CD14-positive monocyte (primary cell): Measurements from ENCODE around the gene SLC9A9. TPM values are rescaled to one million over a fixed set of nuclear protein-coding genes. Genes with fewer than 3 reads are reported as not detected.
A peak's percentile ranks its signal among the peaks of the same experiment; 100 is the strongest.

Source experiments
- DNase-seq, 3 donors: peaks; one replicate each; pipeline ENCODE4 v3.0.0-alpha.2; 2011 to 2022
- H2AFZ ChIP-seq: 2 replicates; pipeline ENCODE4 v1.6.0; 2012; ENCODE audit warnings: mild to moderate bottlenecking, low read depth, low read length, inconsistent platforms; ENCODE audit not compliant: insufficient read depth, poor library complexity, severe bottlenecking
- H3K27ac ChIP-seq, 2 donors: 1 replicate in 1 of 2; 2 replicates in 1 of 2; pipeline ENCODE4 v1.5.1; 2012 to 2013; ENCODE audit warnings: low read length in 2 of 2, control low read depth in 1 of 2, inconsistent platforms in 1 of 2, low read depth in 1 of 2, mild to moderate bottlenecking in 1 of 2
- H3K27me3 ChIP-seq, 2 donors: one replicate each; pipeline versions ENCODE4 v1.6.0 to v1.6.1; 2011 to 2013; ENCODE audit warnings: low read length in 2 of 2; ENCODE audit not compliant: control insufficient read depth in 2 of 2, insufficient read depth in 2 of 2
- H3K36me3 ChIP-seq, 2 donors: replicated peaks in 1 of 2; 1 replicate in 1 of 2; 2 replicates in 1 of 2; pipeline versions ENCODE4 v1.5.1 to v1.6.1; 2012 to 2013; ENCODE audit warnings: low read length in 2 of 2, control low read depth in 1 of 2, inconsistent platforms in 1 of 2, mild to moderate bottlenecking in 1 of 2; ENCODE audit not compliant: insufficient read depth in 2 of 2, control insufficient read depth in 1 of 2
- H3K4me1 ChIP-seq, 2 donors: 1 replicate in 1 of 2; 2 replicates in 1 of 2; pipeline versions ENCODE4 v1.5.1 to v1.6.1; 2012 to 2013; ENCODE audit warnings: low read length in 2 of 2, control low read depth in 1 of 2, inconsistent platforms in 1 of 2, mild to moderate bottlenecking in 1 of 2, moderate library complexity in 1 of 2; ENCODE audit not compliant: insufficient read depth in 2 of 2, control insufficient read depth in 1 of 2
- H3K4me2 ChIP-seq: replicated peaks from 2 replicates; pipeline ENCODE3; 2012; ENCODE audit warnings: low read length, moderate library complexity, mild to moderate bottlenecking; ENCODE audit not compliant: poor library complexity, severe bottlenecking; ENCODE audit errors: extremely low read depth
- H3K4me3 ChIP-seq, 3 experiments: fragments of 200-600 bp in 1 of 3; sonication (generic) in 1 of 3; replicated peaks in 1 of 3; 1 replicate in 2 of 3; 2 replicates in 1 of 3; pipeline ENCODE4 v1.5.1; 2011 to 2013; ENCODE audit warnings: low read length in 3 of 3, mild to moderate bottlenecking in 3 of 3, control low read depth in 2 of 3, low read depth in 2 of 3, inconsistent platforms in 1 of 3, moderate library complexity in 1 of 3
- H3K79me2 ChIP-seq: 2 replicates; pipeline ENCODE4 v1.6.0; 2012; ENCODE audit warnings: mild to moderate bottlenecking, control low read depth, inconsistent platforms, low read length, moderate library complexity; ENCODE audit not compliant: insufficient read depth
- H3K9ac ChIP-seq: 2 replicates; pipeline ENCODE4 v1.6.0; 2017; ENCODE audit warnings: low read length, mild to moderate bottlenecking; ENCODE audit not compliant: insufficient read depth, poor library complexity, severe bottlenecking
- H3K9me3 ChIP-seq, 2 donors: replicated peaks in 1 of 2; 1 replicate in 1 of 2; 2 replicates in 1 of 2; pipeline versions ENCODE4 v1.5.1 to v1.6.1; 2012 to 2013; ENCODE audit warnings: low read length in 2 of 2, control low read depth in 1 of 2; ENCODE audit not compliant: control insufficient read depth in 1 of 2, insufficient read depth in 1 of 2
- H4K20me1 ChIP-seq: 2 replicates; pipeline ENCODE4 v1.6.0; 2012; ENCODE audit warnings: mild to moderate bottlenecking, low read length, control low read depth, moderate library complexity; ENCODE audit not compliant: insufficient read depth
- H3K27ac Mint-ChIP-seq, 7 donors: one replicate each; pipeline ENCODE4 v1.8.0; 2020; ENCODE audit warnings: mild to moderate bottlenecking in 7 of 7, mixed read lengths in 7 of 7, moderate library complexity in 6 of 7, inconsistent platforms in 2 of 7
- H3K27me3 Mint-ChIP-seq, 3 donors: one replicate each; pipeline ENCODE4 v1.8.0; 2021 to 2022; ENCODE audit warnings: low read depth in 3 of 3, mild to moderate bottlenecking in 3 of 3, mixed read lengths in 3 of 3, moderate library complexity in 3 of 3, inconsistent platforms in 1 of 3
- H3K36me3 Mint-ChIP-seq, 2 donors: one replicate each; pipeline ENCODE4 v1.8.0; 2020; ENCODE audit warnings: mixed read lengths in 2 of 2, inconsistent platforms in 1 of 2, mild to moderate bottlenecking in 1 of 2
- H3K4me1 Mint-ChIP-seq: one replicate; pipeline ENCODE4 v1.8.0; 2020; ENCODE audit warnings: mild to moderate bottlenecking, mixed read lengths
- H3K4me3 Mint-ChIP-seq, 2 donors: one replicate each; pipeline ENCODE4 v1.8.0; 2020; ENCODE audit warnings: mild to moderate bottlenecking in 2 of 2, mixed read lengths in 2 of 2, moderate library complexity in 1 of 2
- H3K9me3 Mint-ChIP-seq, 7 donors: one replicate each; pipeline ENCODE4 v1.8.0; 2020 to 2022; ENCODE audit warnings: mixed read lengths in 7 of 7, mild to moderate bottlenecking in 6 of 7, moderate library complexity in 6 of 7, inconsistent platforms in 2 of 7
- CTCF ChIP-seq: fragments of 200-600 bp; IDR thresholded peaks from one replicate; pipeline ENCODE4 v1.8.0; 2022; ENCODE audit warnings: antibody characterized with exemption, mild to moderate bottlenecking
- WGBS: methylation state at CpG from one replicate; pipeline ENCODE4 v1.1.5; 2013; ENCODE audit warnings: missing lambda C conversion rate; ENCODE audit not compliant: insufficient coverage; 5-methylcytosine and 5-hydroxymethylcytosine counted together
- intact Hi-C, 2 donors: fragments of 100-400 bp; cut with micrococcal nuclease; formaldehyde crosslinking; loops; one replicate each; pipeline versions ENCODE4 v1.15.0 to v1.15.1; 2023
- polyA plus RNA-seq, 3 donors: library from polyadenylated mRNA; depleted of rRNA in 1 of 3; unstranded in 2 of 3; stranded (reverse) in 1 of 3; fragments of 300-500 nt in 2 of 3; fragments of >200 nt in 1 of 3; fragmentation: Illumina TruSeq in 2 of 3; gene quantifications; 1 replicate in 2 of 3; 2 replicates in 1 of 3; pipeline ENCODE4 v1.2.3, GENCODE V29; 2012 to 2021

Gene SLC9A9
- polyA plus RNA-seq, 3 donors = 14.1 to 32.8 (median 27.0) TPM

DNA sequence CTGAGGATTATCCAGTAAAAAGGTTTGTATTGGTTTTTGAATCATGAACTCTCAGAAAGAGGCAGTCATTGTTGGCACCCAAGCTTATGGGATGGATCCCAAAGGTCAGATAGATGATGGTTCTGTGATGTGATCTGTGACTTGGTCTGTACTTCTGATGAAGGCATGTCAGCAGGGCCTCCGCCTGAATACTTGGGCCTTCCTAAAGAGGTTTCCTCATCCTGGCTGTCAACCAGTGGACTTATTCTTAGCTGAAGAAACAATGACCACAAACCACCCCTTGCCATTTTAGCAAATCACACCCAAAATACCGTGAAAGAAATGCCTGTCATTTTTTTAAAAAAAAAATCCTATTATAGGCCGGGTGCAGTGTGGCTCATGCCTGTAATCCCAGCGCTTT, 48.2 kb upstream of the SLC9A9 start:
- peaks cover 3 to 5% of the 10 kb centered on the region in 2 donors for H3K4me1 ChIP-seq
- H3K9me3 Mint-ChIP-seq = no peaks in the 10 kb centered on the region
- H3K27me3 Mint-ChIP-seq = peaks cover 2 to 11% (median 5%) of the 10 kb centered on the region in 3 donors
- H3K9me3 ChIP-seq = no peaks in the 10 kb centered on the region
- H3K27ac ChIP-seq = no peak overlapping the region
- no peak overlapping the region for H3K27ac Mint-ChIP-seq
- H3K9ac ChIP-seq = no peak overlapping the region
- TF ChIP-seq CTCF = no peak
- no peak overlapping the region for H3K4me3 ChIP-seq
- H3K4me1 Mint-ChIP-seq = peaks cover 11% of the 10 kb centered on the region
- no peak for DNase-seq
- no peaks in the 10 kb centered on the region for H3K79me2 ChIP-seq
- H3K36me3 Mint-ChIP-seq = no peaks in the 10 kb centered on the region
- no peak overlapping the region for H2AFZ ChIP-seq
- H3K36me3 ChIP-seq = no peaks in the 10 kb centered on the region
- H3K4me3 Mint-ChIP-seq = no peak overlapping the region
- intact Hi-C loops = no loop called here
- no peak overlapping the region for H3K4me2 ChIP-seq
- no peaks in the 10 kb centered on the region for H4K20me1 ChIP-seq
- no peaks in the 10 kb centered on the region for H3K27me3 ChIP-seq
- 100% methylated on average over 1 of the region's 4 CpGs for WGBS

DNA sequence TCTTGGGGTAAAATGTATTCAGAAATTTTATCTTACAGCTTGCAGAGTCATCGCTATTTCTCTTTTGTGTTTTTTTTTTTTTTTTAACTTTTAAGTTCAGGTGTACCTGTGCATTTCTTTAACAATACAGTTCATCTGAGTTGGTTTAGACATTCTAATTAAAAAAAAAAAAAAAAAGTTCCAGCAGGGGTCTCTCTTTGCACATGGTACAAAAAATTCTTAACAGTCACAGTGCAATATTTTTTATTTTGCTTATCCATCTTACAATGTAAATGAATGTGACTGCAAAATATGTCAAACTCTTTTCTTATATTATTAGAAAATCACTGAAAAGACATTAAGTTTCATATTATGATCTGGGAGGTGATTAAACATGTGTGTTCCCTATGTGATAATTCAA, 47.5 kb upstream of the SLC9A9 start:
- peaks cover under 1 to 1% of the 10 kb centered on the region in 2 donors for H3K4me1 ChIP-seq
- no peak overlapping the region for H3K27ac ChIP-seq
- Mint-ChIP-seq H3K4me1 (peaks cover 5% of the 10 kb centered on the region), H3K27ac (no peak overlapping the region), H3K9me3 (no peaks in the 10 kb centered on the region), H3K27me3 (peaks cover 2 to 12% (median 5%) of the 10 kb centered on the region in 3 donors), H3K36me3 (no peaks in the 10 kb centered on the region), H3K4me3 (no peak overlapping the region)
- H4K20me1 ChIP-seq = no peaks in the 10 kb centered on the region
- no peak overlapping the region for H3K9ac ChIP-seq
- no peak overlapping the region for H2AFZ ChIP-seq
- WGBS = no CpG with 5 or more reads among the region's 1 CpG
- no peaks in the 10 kb centered on the region for H3K27me3 ChIP-seq
- H3K9me3 ChIP-seq = no peaks in the 10 kb centered on the region
- H3K36me3 ChIP-seq = no peaks in the 10 kb centered on the region
- no peak for DNase-seq
- H3K4me3 ChIP-seq = no peak overlapping the region
- no peaks in the 10 kb centered on the region for H3K79me2 ChIP-seq
- peak; percentile 37 for TF ChIP-seq CTCF
- H3K4me2 ChIP-seq = no peak overlapping the region
- intact Hi-C loops = no loop called here
